Activated CD8-positive, alpha-beta memory T cell treated with anti-CD3 and anti-CD28 coated beads, Interleukin-2, amount 50 U/mL, for 24 hours (primary cell): ENCODE data around the gene ADGRG1.

ENCODE experiments used
- DNase-seq: peaks from one replicate; pipeline ENCODE4 v3.0.0-alpha.2; 2020; ENCODE audit errors: extremely low read depth

The ADGRG1 gene

GRCh38 chr16:57635266-57636097 lies 7.1 kb downstream of the ADGRG1 start:
- no peak for DNase-seq

- DNase-seq = no peak
These were observed 7.8 kb downstream of the ADGRG1 start for GRCh38 chr16:57636184-57636583.

- DNase-seq = no peak
These were observed 8.6 kb downstream of the ADGRG1 start for GRCh38 chr16:57637020-57637419.

GRCh38 chr16:57637424-57637823 lies 9.0 kb downstream of the ADGRG1 start:
- no peak for DNase-seq

GRCh38 chr16:57637965-57638364 lies 9.5 kb downstream of the ADGRG1 start:
- DNase-seq = no peak

GRCh38 chr16:57638381-57638780 lies 10.0 kb downstream of the ADGRG1 start:
- no peak for DNase-seq

GRCh38 chr16:57639172-57639887 lies 10.9 kb downstream of the ADGRG1 start:
- no peak for DNase-seq

GRCh38 chr16:57640185-57640584 lies 11.8 kb downstream of the ADGRG1 start:
- no peak for DNase-seq

GRCh38 chr16:57640612-57641011 lies 12.2 kb downstream of the ADGRG1 start:
- no peak for DNase-seq

- DNase-seq = no peak
These were observed 14.0 kb downstream of the ADGRG1 start for GRCh38 chr16:57642160-57643135.

GRCh38 chr16:57643147-57643874 lies 14.9 kb downstream of the ADGRG1 start:
- no peak for DNase-seq

- DNase-seq = no peak
These were observed 15.5 kb downstream of the ADGRG1 start for GRCh38 chr16:57643910-57644309.

- DNase-seq = no peak
These were observed 16.1 kb downstream of the ADGRG1 start for GRCh38 chr16:57644383-57645014.

GRCh38 chr16:57645169-57645568 lies 16.7 kb downstream of the ADGRG1 start:
- no peak for DNase-seq

- no peak for DNase-seq
These were observed 17.4 kb downstream of the ADGRG1 start for GRCh38 chr16:57645691-57646387.

GRCh38 chr16:57646388-57647039 lies 18.1 kb downstream of the ADGRG1 start:
- DNase-seq = no peak

- DNase-seq = no peak
These were observed 18.9 kb downstream of the ADGRG1 start for GRCh38 chr16:57647136-57647875.

GRCh38 chr16:57648125-57648524 lies 19.7 kb downstream of the ADGRG1 start:
- DNase-seq = no peak
